Breast epithelium (tissue), 4 donors: ENCODE data around the gene APCDD1. TPM values are rescaled to one million over a fixed set of nuclear protein-coding genes. Genes with fewer than 3 reads are reported as not detected.
"Not testable (repeated sequence)": the region's sequence is repeated elsewhere in the genome, so short reads cannot be mapped to it uniquely, and the experiment has no call there.

Experiments
- DNase-seq, 2 donors: peaks; one replicate each; pipeline ENCODE4 v3.0.0-alpha.2; 2019; ENCODE audit warnings: low spot score in 2 of 2
- H3K27ac ChIP-seq, 2 donors: fragments of 200-600 bp; sonication (generic) in 1 of 2; one replicate each; pipeline ENCODE4 v1.5.1; 2016 to 2019; ENCODE audit warnings: mild to moderate bottlenecking in 1 of 2
- H3K27me3 ChIP-seq, 2 donors: fragments of 200-600 bp; sonication (generic) in 1 of 2; one replicate each; pipeline versions ENCODE4 v1.5.1 to v1.6.0; 2017 to 2019; ENCODE audit warnings: control low read depth in 1 of 2, mild to moderate bottlenecking in 1 of 2
- H3K36me3 ChIP-seq: fragments of 200-600 bp; one replicate; pipeline ENCODE4 v1.5.1; 2019
- H3K4me1 ChIP-seq, 2 donors: fragments of 200-600 bp; sonication (generic); one replicate each; pipeline ENCODE4 v1.5.1; 2016 to 2019; ENCODE audit warnings: control low read depth in 1 of 2
- H3K4me3 ChIP-seq, 3 donors: fragments of 200-600 bp; sonication (generic); 1 replicate in 2 of 3; 2 replicates in 1 of 3; pipeline ENCODE4 v1.5.1; 2016 to 2019; ENCODE audit warnings: mild to moderate bottlenecking in 3 of 3, moderate library complexity in 2 of 3
- H3K9me3 ChIP-seq, 2 donors: fragments of 200-600 bp; sonication (generic) in 1 of 2; one replicate each; pipeline ENCODE4 v1.5.1; 2016 to 2019; ENCODE audit warnings: control low read depth in 1 of 2
- CTCF ChIP-seq, 3 donors: fragments of 450-650 bp; IDR thresholded peaks; one replicate each; pipeline ENCODE4 v1.5.1; 2016 to 2017; ENCODE audit warnings: antibody characterized with exemption in 3 of 3, mild to moderate bottlenecking in 3 of 3, moderate library complexity in 3 of 3
- POLR2A ChIP-seq: fragments of 450-650 bp; IDR thresholded peaks from one replicate; pipeline ENCODE4 v1.6.1; 2016; ENCODE audit warnings: antibody characterized with exemption, mild to moderate bottlenecking, moderate library complexity
- POLR2AphosphoS5 ChIP-seq, 3 donors: sonication (generic); formaldehyde crosslinking; IDR thresholded peaks; one replicate each; pipeline ENCODE4 v1.6.1; 2017; ENCODE audit warnings: antibody characterized with exemption in 3 of 3
- intact Hi-C: fragments of 100-400 bp; cut with DNase I; formaldehyde crosslinking; loops from one replicate; pipeline ENCODE4 v1.15.1; 2023; ENCODE audit warnings: low total_unique reads
- total RNA-seq, 3 donors: library from RNA; depleted of rRNA; stranded (reverse); fragments of >200 nt; gene quantifications; one replicate each; pipeline ENCODE4 v1.1.0, GENCODE V29; 2016

Gene APCDD1
- total RNA-seq, 3 donors from 2014 or later = 34.1 to 275 (median 38.8) TPM

- intact Hi-C loops = no loop called here
- TF ChIP-seq CTCF (IDR thresholded peaks at IDR 0.05) (no peak), POLR2A (no peak), POLR2AphosphoS5 (IDR thresholded peaks at IDR 0.05) (no peak)
- Histone ChIP-seq H3K9me3 (no peaks in the 10 kb centered on the region), H3K27me3 (no peaks in the 10 kb centered on the region), H3K36me3 (no peaks in the 10 kb centered on the region), H3K27ac (no peak overlapping the region), H3K4me3 (no peak overlapping the region), H3K4me1 (peaks cover 0 to 6% of the 10 kb centered on the region in 2 donors)
- no peak for DNase-seq
Observed at GRCh38 chr18:10499230-10499629, 44.8 kb downstream of the APCDD1 start.

- no peaks in the 10 kb centered on the region for H3K9me3 ChIP-seq
- TF ChIP-seq CTCF (IDR thresholded peaks at IDR 0.05) = no peak
- no peak for TF ChIP-seq POLR2AphosphoS5 (IDR thresholded peaks at IDR 0.05)
- H3K27me3 ChIP-seq = no peaks in the 10 kb centered on the region
- H3K4me3 ChIP-seq = no peak overlapping the region
- no peak overlapping the region for H3K27ac ChIP-seq
- H3K36me3 ChIP-seq = no peaks in the 10 kb centered on the region
- peaks cover 0 to 6% of the 10 kb centered on the region in 2 donors for H3K4me1 ChIP-seq
- intact Hi-C loops = no loop called here
- no peak for DNase-seq
Observed at GRCh38 chr18:10500038-10500437, 45.6 kb downstream of the APCDD1 start.

GRCh38 chr18:10504723-10505122 is 50.3 kb downstream of the APCDD1 start:
- Histone ChIP-seq H3K4me1 (no peaks in the 10 kb centered on the region), H3K27ac (no peak overlapping the region), H3K4me3 (no peak overlapping the region), H3K27me3 (no peaks in the 10 kb centered on the region), H3K9me3 (peaks cover 8 to 13% of the 10 kb centered on the region in 2 donors), H3K36me3 (no peaks in the 10 kb centered on the region)
- no peak for DNase-seq
- TF ChIP-seq POLR2A (no peak), CTCF (IDR thresholded peaks at IDR 0.05) (no peak), POLR2AphosphoS5 (IDR thresholded peaks at IDR 0.05) (no peak)
- intact Hi-C loops = no loop called here

GRCh38 chr18:10505892-10506291 is 51.5 kb downstream of the APCDD1 start:
- H3K4me3 ChIP-seq, H3K27me3 ChIP-seq, DNase-seq, H3K4me1 ChIP-seq, intact Hi-C loops, H3K27ac ChIP-seq, H3K36me3 ChIP-seq: not testable (repeated sequence)
- peaks cover 8 to 13% of the 10 kb centered on the region in 2 donors for H3K9me3 ChIP-seq

- Histone ChIP-seq H3K27me3 (no peaks in the 10 kb centered on the region), H3K4me1 (peaks cover 0 to 3% of the 10 kb centered on the region in 2 donors), H3K9me3 (peaks cover 8 to 13% of the 10 kb centered on the region in 2 donors), H3K4me3 (no peak overlapping the region), H3K36me3 (no peaks in the 10 kb centered on the region), H3K27ac (no peak overlapping the region)
- TF ChIP-seq CTCF (IDR thresholded peaks at IDR 0.05) (no peak), POLR2A (no peak), POLR2AphosphoS5 (IDR thresholded peaks at IDR 0.05) (no peak)
- DNase-seq = no peak
- intact Hi-C loops = no loop called here
Observed at GRCh38 chr18:10508591-10508990, 54.2 kb downstream of the APCDD1 start.

GRCh38 chr18:10511236-10511635 is 56.8 kb downstream of the APCDD1 start:
- Histone ChIP-seq H3K27me3 (no peaks in the 10 kb centered on the region), H3K27ac (no peak overlapping the region), H3K9me3 (peaks cover 8 to 13% of the 10 kb centered on the region in 2 donors), H3K36me3 (no peaks in the 10 kb centered on the region), H3K4me3 (no peak overlapping the region), H3K4me1 (peaks cover 0 to 4% of the 10 kb centered on the region in 2 donors)
- TF ChIP-seq POLR2AphosphoS5 (IDR thresholded peaks at IDR 0.05) (no peak), POLR2A (no peak), CTCF (IDR thresholded peaks at IDR 0.05) (no peak)
- DNase-seq = no peak
- intact Hi-C loops = loop anchor here (5.0 kb wide), 1 partner anchor 594 kb away; no protein-coding TSS in a partner anchor
